HEK293 (cell line): Measurements from ENCODE around the gene HAUS2.

Source experiments
- SP3 ChIP-seq: fragments of 450-650 bp; formaldehyde crosslinking; IDR thresholded peaks from 2 replicates; pipeline ENCODE4 v1.5.1; 2016; ENCODE audit warnings: missing biosample characterization, missing genetic modification characterization
- ZFP69B ChIP-seq: fragments of 450-650 bp; formaldehyde crosslinking; IDR thresholded peaks from 2 replicates; pipeline ENCODE4 v1.5.1; 2016; ENCODE audit warnings: missing biosample characterization, missing genetic modification characterization
- ZNF274 ChIP-seq, 2 experiments: fragments of 200-500 bp in 1 of 2; fragments of 450-650 bp in 1 of 2; sonication (Bioruptor generic) in 1 of 2; formaldehyde crosslinking in 1 of 2; IDR thresholded peaks; 2 replicates each; pipeline versions ENCODE4 v1.5.1 to v1.6.1; 2014 to 2016; ENCODE audit warnings: borderline replicate concordance in 1 of 2, inconsistent platforms in 1 of 2, low read length in 1 of 2, missing biosample characterization in 1 of 2, missing genetic modification characterization in 1 of 2
- ZNF324 ChIP-seq: fragments of 450-650 bp; formaldehyde crosslinking; IDR thresholded peaks from 2 replicates; pipeline ENCODE4 v1.5.1; 2016; ENCODE audit warnings: missing biosample characterization, missing genetic modification characterization
- ZNF548 ChIP-seq: fragments of 450-650 bp; formaldehyde crosslinking; IDR thresholded peaks from 2 replicates; pipeline ENCODE4 v1.5.1; 2016; ENCODE audit warnings: missing biosample characterization, missing genetic modification characterization
- ZNF747 ChIP-seq: fragments of 450-650 bp; formaldehyde crosslinking; IDR thresholded peaks from 2 replicates; pipeline ENCODE4 v1.5.1; 2016; ENCODE audit warnings: missing biosample characterization, missing genetic modification characterization
- TF ChIP-seq, protein P1 (sequence below): fragments of 450-650 bp; formaldehyde crosslinking; IDR thresholded peaks from 2 replicates; pipeline ENCODE4 v1.5.1; 2016; ENCODE audit warnings: missing biosample characterization, missing genetic modification characterization
- TF ChIP-seq, protein P2 (sequence below): fragments of 450-650 bp; formaldehyde crosslinking; IDR thresholded peaks from 2 replicates; pipeline ENCODE4 v1.5.1; 2016; ENCODE audit warnings: missing biosample characterization, missing genetic modification characterization
- TF ChIP-seq, protein P3 (sequence below): fragments of 450-650 bp; formaldehyde crosslinking; IDR thresholded peaks from 2 replicates; pipeline ENCODE4 v1.5.1; 2016; ENCODE audit warnings: missing biosample characterization, missing genetic modification characterization

DNA sequence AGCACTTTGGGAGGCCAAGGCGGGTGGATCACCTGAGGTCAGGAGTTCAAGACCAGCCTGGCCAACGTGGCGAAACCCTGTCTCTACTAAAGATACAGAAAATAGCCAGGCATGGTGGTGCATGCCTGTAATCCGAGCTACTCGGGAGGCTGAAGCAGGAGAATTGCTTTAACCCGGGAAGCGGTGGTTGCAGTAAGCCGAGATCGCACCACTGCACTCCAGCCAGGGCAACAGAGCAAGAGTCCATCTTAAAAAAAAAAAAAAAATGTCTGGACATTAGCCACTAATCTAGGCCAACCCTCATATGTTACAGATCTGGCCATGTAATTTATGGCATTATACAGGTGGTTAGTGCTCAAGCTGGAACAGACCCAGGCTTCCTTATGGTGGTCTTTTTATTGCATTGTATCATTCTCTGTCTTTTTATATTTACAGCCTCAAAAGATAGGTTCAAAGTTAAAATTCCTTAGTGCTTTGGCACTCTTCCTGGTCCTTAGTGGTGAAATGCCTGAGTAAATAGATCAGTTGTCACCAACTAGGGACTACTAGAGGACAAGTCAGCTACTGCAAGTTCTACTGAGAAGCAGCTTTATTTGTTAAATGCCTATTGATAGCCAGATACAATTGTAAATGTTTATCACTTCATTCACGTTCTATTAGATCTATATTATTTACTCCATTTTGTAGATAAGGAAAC lies 42.7 kb downstream of the HAUS2 start:
- TF ChIP-seq SP3 (tag by site-specific recombination) (no peak), ZNF274 (IDR thresholded peaks at IDR 0.05; ENCODE audit: low read length) (no peak), ZNF274 (tag by site-specific recombination; IDR thresholded peaks at IDR 0.05; ENCODE audit: borderline replicate concordance) (no peak), ZFP69B (no peak), ZNF747 (tag by site-specific recombination) (no peak), ZNF324 (no peak), ZNF548 (tag by site-specific recombination) (no peak)
- TF ChIP-seq, protein P1, sequence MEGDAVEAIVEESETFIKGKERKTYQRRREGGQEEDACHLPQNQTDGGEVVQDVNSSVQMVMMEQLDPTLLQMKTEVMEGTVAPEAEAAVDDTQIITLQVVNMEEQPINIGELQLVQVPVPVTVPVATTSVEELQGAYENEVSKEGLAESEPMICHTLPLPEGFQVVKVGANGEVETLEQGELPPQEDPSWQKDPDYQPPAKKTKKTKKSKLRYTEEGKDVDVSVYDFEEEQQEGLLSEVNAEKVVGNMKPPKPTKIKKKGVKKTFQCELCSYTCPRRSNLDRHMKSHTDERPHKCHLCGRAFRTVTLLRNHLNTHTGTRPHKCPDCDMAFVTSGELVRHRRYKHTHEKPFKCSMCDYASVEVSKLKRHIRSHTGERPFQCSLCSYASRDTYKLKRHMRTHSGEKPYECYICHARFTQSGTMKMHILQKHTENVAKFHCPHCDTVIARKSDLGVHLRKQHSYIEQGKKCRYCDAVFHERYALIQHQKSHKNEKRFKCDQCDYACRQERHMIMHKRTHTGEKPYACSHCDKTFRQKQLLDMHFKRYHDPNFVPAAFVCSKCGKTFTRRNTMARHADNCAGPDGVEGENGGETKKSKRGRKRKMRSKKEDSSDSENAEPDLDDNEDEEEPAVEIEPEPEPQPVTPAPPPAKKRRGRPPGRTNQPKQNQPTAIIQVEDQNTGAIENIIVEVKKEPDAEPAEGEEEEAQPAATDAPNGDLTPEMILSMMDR, result no peak
- TF ChIP-seq, protein P2, sequence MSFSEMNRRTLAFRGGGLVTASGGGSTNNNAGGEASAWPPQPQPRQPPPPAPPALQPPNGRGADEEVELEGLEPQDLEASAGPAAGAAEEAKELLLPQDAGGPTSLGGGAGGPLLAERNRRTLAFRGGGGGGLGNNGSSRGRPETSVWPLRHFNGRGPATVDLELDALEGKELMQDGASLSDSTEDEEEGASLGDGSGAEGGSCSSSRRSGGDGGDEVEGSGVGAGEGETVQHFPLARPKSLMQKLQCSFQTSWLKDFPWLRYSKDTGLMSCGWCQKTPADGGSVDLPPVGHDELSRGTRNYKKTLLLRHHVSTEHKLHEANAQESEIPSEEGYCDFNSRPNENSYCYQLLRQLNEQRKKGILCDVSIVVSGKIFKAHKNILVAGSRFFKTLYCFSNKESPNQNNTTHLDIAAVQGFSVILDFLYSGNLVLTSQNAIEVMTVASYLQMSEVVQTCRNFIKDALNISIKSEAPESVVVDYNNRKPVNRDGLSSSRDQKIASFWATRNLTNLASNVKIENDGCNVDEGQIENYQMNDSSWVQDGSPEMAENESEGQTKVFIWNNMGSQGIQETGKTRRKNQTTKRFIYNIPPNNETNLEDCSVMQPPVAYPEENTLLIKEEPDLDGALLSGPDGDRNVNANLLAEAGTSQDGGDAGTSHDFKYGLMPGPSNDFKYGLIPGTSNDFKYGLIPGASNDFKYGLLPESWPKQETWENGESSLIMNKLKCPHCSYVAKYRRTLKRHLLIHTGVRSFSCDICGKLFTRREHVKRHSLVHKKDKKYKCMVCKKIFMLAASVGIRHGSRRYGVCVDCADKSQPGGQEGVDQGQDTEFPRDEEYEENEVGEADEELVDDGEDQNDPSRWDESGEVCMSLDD (tag by site-specific recombination), result no peak
- TF ChIP-seq, protein P3, sequence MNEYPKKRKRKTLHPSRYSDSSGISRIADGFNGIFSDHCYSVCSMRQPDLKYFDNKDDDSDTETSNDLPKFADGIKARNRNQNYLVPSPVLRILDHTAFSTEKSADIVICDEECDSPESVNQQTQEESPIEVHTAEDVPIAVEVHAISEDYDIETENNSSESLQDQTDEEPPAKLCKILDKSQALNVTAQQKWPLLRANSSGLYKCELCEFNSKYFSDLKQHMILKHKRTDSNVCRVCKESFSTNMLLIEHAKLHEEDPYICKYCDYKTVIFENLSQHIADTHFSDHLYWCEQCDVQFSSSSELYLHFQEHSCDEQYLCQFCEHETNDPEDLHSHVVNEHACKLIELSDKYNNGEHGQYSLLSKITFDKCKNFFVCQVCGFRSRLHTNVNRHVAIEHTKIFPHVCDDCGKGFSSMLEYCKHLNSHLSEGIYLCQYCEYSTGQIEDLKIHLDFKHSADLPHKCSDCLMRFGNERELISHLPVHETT (tag by site-specific recombination), result no peak
